IMR-90 (cell line): ENCODE results near the gene DRC7. TPM values are rescaled to one million over a fixed set of nuclear protein-coding genes. Genes with fewer than 3 reads are reported as not detected.
"Not testable (repeated sequence)": the region's sequence is repeated elsewhere in the genome, so short reads cannot be mapped to it uniquely, and the experiment has no call there.

Source experiments
- ATAC-seq: fragments of 200-7000 bp; cut with Tn5 transposase; 2 replicates; pipeline ENCODE4 v1.9.1; 2020; ENCODE audit warnings: low read depth, mild to moderate bottlenecking, moderate library complexity
- BruUV-seq: library from RNA; stranded (reverse); fragments of 400-500 nt; replicated peaks from 2 replicates; lab custom pipeline; 2021; lab: Mats Ljungman, UMichigan
- CTCF ChIA-PET: fragments of 300-600 bp; formaldehyde crosslinking; extraction: SDS; loops from one replicate; lab custom pipeline; 2021; ENCODE audit warnings: antibody characterized with exemption; lab: Yijun Ruan, JAX
- POLR2A ChIA-PET: fragments of 300-600 bp; sonication (Branson Sonifier 250); formaldehyde crosslinking; loops from one replicate; lab custom pipeline; 2022; ENCODE audit warnings: antibody characterized with exemption; ENCODE audit not compliant: unreplicated experiment; lab: Charles Lee
- DNase-seq: peaks from one replicate; pipeline ENCODE4 v3.0.0; 2013
- H2AFZ ChIP-seq: replicated peaks from 2 replicates; pipeline ENCODE3; 2013; ENCODE audit warnings: low read length, mild to moderate bottlenecking; ENCODE audit not compliant: poor library complexity
- H2AK5ac ChIP-seq: 2 replicates; pipeline ENCODE4 v1.6.1; 2013; ENCODE audit warnings: low read depth, low read length, inconsistent platforms
- H2AK9ac ChIP-seq: replicated peaks from 2 replicates; pipeline ENCODE3; 2013; ENCODE audit warnings: mild to moderate bottlenecking, low read depth, low read length, moderate library complexity; ENCODE audit not compliant: poor library complexity
- H2BK120ac ChIP-seq: 2 replicates; pipeline ENCODE4 v1.6.1; 2013; ENCODE audit warnings: low read depth, low read length, inconsistent platforms
- H2BK15ac ChIP-seq: 3 replicates; pipeline ENCODE4 v1.6.1; 2013; ENCODE audit warnings: low read depth, low read length, inconsistent platforms
- H2BK20ac ChIP-seq: 2 replicates; pipeline ENCODE4 v1.6.1; 2013; ENCODE audit warnings: low read depth, mild to moderate bottlenecking, inconsistent platforms, low read length, moderate library complexity
- H2BK5ac ChIP-seq: 2 replicates; pipeline ENCODE4 v1.6.1; 2013; ENCODE audit warnings: mild to moderate bottlenecking, low read depth, low read length, inconsistent platforms; ENCODE audit not compliant: poor library complexity, severe bottlenecking
- H3K14ac ChIP-seq: replicated peaks from 2 replicates; pipeline ENCODE4 v1.6.1; 2013; ENCODE audit warnings: low read depth, low read length, inconsistent platforms
- H3K18ac ChIP-seq: 2 replicates; pipeline ENCODE4 v1.6.1; 2013; ENCODE audit warnings: low read depth, low read length, control low read depth
- H3K23ac ChIP-seq: 2 replicates; pipeline ENCODE4 v1.6.1; 2013; ENCODE audit warnings: low read depth, low read length, inconsistent platforms
- H3K27ac ChIP-seq: 2 replicates; pipeline ENCODE4 v1.5.1; 2013; ENCODE audit warnings: mild to moderate bottlenecking, control low read depth, low read length; ENCODE audit not compliant: insufficient read depth
- H3K27me3 ChIP-seq: 2 replicates; pipeline ENCODE4 v1.6.1; 2013; ENCODE audit warnings: low read length; ENCODE audit not compliant: control insufficient read depth, insufficient read depth
- H3K36me3 ChIP-seq: 2 replicates; pipeline ENCODE4 v1.6.1; 2013; ENCODE audit warnings: low read length, mixed read lengths; ENCODE audit not compliant: control insufficient read depth, insufficient read depth
- H3K4ac ChIP-seq: 2 replicates; pipeline ENCODE4 v1.6.1; 2013; ENCODE audit warnings: low read depth, low read length, inconsistent platforms
- H3K4me1 ChIP-seq: 2 replicates; pipeline ENCODE4 v1.6.1; 2013; ENCODE audit warnings: low read length, mixed read lengths; ENCODE audit not compliant: control insufficient read depth, insufficient read depth
- H3K4me2 ChIP-seq: 2 replicates; pipeline ENCODE4 v1.6.1; 2013; ENCODE audit warnings: low read depth, mild to moderate bottlenecking, control low read depth, low read length, moderate library complexity
- H3K4me3 ChIP-seq: 2 replicates; pipeline ENCODE4 v1.5.1; 2013; ENCODE audit warnings: low read depth, mild to moderate bottlenecking, control low read depth, low read length, moderate library complexity; ENCODE audit not compliant: insufficient read depth
- H3K56ac ChIP-seq: 2 replicates; pipeline ENCODE4 v1.6.1; 2013; ENCODE audit warnings: low read length, inconsistent platforms; ENCODE audit not compliant: insufficient read depth; ENCODE audit errors: extremely low read depth
- H3K79me1 ChIP-seq, 2 experiments: 2 replicates each; pipeline ENCODE4 v1.6.1; 2013; ENCODE audit warnings: low read length in 2 of 2, inconsistent platforms in 1 of 2, low read depth in 1 of 2
- H3K9ac ChIP-seq: 2 replicates; pipeline ENCODE4 v1.6.1; 2013; ENCODE audit warnings: low read depth, low read length, control low read depth
- H3K9me1 ChIP-seq: 2 replicates; pipeline ENCODE4 v1.6.1; 2013; ENCODE audit warnings: low read length, inconsistent platforms; ENCODE audit not compliant: insufficient read depth
- H3K9me3 ChIP-seq: 2 replicates; pipeline ENCODE4 v1.6.1; 2013; ENCODE audit warnings: low read length; ENCODE audit not compliant: control insufficient read depth, insufficient read depth
- H4K20me1 ChIP-seq: 2 replicates; pipeline ENCODE4 v1.6.1; 2013; ENCODE audit warnings: low read length, inconsistent platforms; ENCODE audit not compliant: insufficient read depth
- H4K5ac ChIP-seq: 2 replicates; pipeline ENCODE4 v1.6.1; 2013; ENCODE audit warnings: mild to moderate bottlenecking, low read depth, low read length, control low read depth
- H4K8ac ChIP-seq, 2 experiments: 2 replicates each; pipeline ENCODE4 v1.6.1; 2013; ENCODE audit warnings: low read depth in 2 of 2, low read length in 2 of 2, control low read depth in 1 of 2, inconsistent platforms in 1 of 2
- H4K91ac ChIP-seq: 2 replicates; pipeline ENCODE4 v1.6.1; 2013; ENCODE audit warnings: low read depth, low read length, inconsistent platforms; ENCODE audit not compliant: insufficient read depth
- whole genome bisulfite sequencing, 2 experiments: methylation state at CpG; one replicate each; pipeline versions ENCODE4 v1.1.5 to v1.1.7; 2013; ENCODE audit warnings: missing lambda C conversion rate in 2 of 2; ENCODE audit not compliant: insufficient read length in 1 of 2; ENCODE audit errors: extremely low coverage in 2 of 2; 5-methylcytosine and 5-hydroxymethylcytosine counted together
- dilution Hi-C: fragments of 300-500 bp; cut with HindIII; formaldehyde crosslinking; loops from one replicate; pipeline ENCODE4 v1.14.3; 2018; ENCODE audit warnings: low sequenced_read_pairs; ENCODE audit not compliant: unreplicated experiment
- in situ Hi-C: fragments of 300-500 bp; cut with MboI; formaldehyde crosslinking; loops from 3 replicates; pipeline ENCODE4 v1.14.3; 2019; ENCODE audit warnings: low sequenced_read_pairs, inconsistent platforms, mixed read lengths
- intact Hi-C: fragments of 100-400 bp; cut with micrococcal nuclease; formaldehyde crosslinking; loops from 2 replicates; pipeline ENCODE4 v1.10.0; 2022
- polyA plus RNA-seq, 3 experiments: library from polyadenylated mRNA; depleted of rRNA; stranded (reverse); fragments of >200 nt; gene quantifications; 2 replicates each; pipeline ENCODE4 v1.2.3, GENCODE V29; 2012; ENCODE audit warnings: low replicate concordance in 1 of 3
- total RNA-seq: library from RNA; depleted of rRNA; stranded (reverse); fragments of >200 nt; gene quantifications from 2 replicates; pipeline ENCODE4 v1.2.3, GENCODE V29; 2012

The DRC7 gene
- total and polyA plus RNA-seq, 2 of the 4 experiments (the other 2 are of a cell fraction), result not detected

- H3K4me2 ChIP-seq, DNase-seq, H2BK20ac ChIP-seq, H4K5ac ChIP-seq, ATAC-seq, H3K36me3 ChIP-seq, H3K9me3 ChIP-seq, H2BK120ac ChIP-seq, H4K91ac ChIP-seq, H2AFZ ChIP-seq, H3K27ac ChIP-seq, H2BK15ac ChIP-seq, H3K56ac ChIP-seq, H3K14ac ChIP-seq, in situ Hi-C loops, H4K8ac ChIP-seq, H4K20me1 ChIP-seq, H3K79me1 ChIP-seq, intact Hi-C loops, H3K4me3 ChIP-seq, H3K4me1 ChIP-seq, H3K18ac ChIP-seq, H2BK5ac ChIP-seq, dilution Hi-C loops, H2AK9ac ChIP-seq, H2AK5ac ChIP-seq, H3K9me1 ChIP-seq, BruUV-seq, H3K23ac ChIP-seq, POLR2A ChIA-PET, H3K9ac ChIP-seq, H3K4ac ChIP-seq: not testable (repeated sequence)
- CTCF ChIA-PET, result interaction anchor here (0.8 kb wide), 1 partner anchor 13 kb away, joined by 3 read pairs; no protein-coding TSS in a partner anchor
- peaks cover 42% of the 10 kb centered on the region for H3K27me3 ChIP-seq
- WGBS, 2 experiments, result 76% methylated on average over 4 of the region's 6 CpGs; no CpG with 5 or more reads in 1 of the 2 experiments
These were observed 18.0 kb downstream of the DRC7 start for GRCh38 chr16:57712569-57712968.
